Activated CD4-positive, alpha-beta T cell treated with anti-CD3 and anti-CD28 coated beads, Interleukin-2, amount 10 ng/mL, durations not matched to agents 24 days and 14 days (primary cell): ENCODE measurements around the gene AVPR2. TPM values are rescaled to one million over a fixed set of nuclear protein-coding genes. Genes with fewer than 3 reads are reported as not detected.

Source experiments
- DNase-seq: peaks from one replicate; pipeline ENCODE4 v3.0.0; 2022
- H3K27ac Mint-ChIP-seq: one replicate; pipeline ENCODE4 v1.8.0; 2022; ENCODE audit warnings: mild to moderate bottlenecking, mixed read lengths
- H3K27me3 Mint-ChIP-seq: one replicate; pipeline ENCODE4 v1.8.0; 2022; ENCODE audit warnings: mixed read lengths
- H3K36me3 Mint-ChIP-seq: one replicate; pipeline ENCODE4 v1.8.0; 2022; ENCODE audit warnings: low read depth, mild to moderate bottlenecking, mixed read lengths
- H3K4me1 Mint-ChIP-seq: one replicate; pipeline ENCODE4 v1.8.0; 2021; ENCODE audit warnings: mixed read lengths
- H3K4me3 Mint-ChIP-seq: one replicate; pipeline ENCODE4 v1.8.0; 2022; ENCODE audit warnings: mild to moderate bottlenecking, moderate library complexity, mixed read lengths
- H3K9me3 Mint-ChIP-seq: one replicate; pipeline ENCODE4 v1.8.0; 2021; ENCODE audit warnings: mixed read lengths
- intact Hi-C: fragments of 100-400 bp; cut with micrococcal nuclease; formaldehyde crosslinking; loops from one replicate; pipeline ENCODE4 v1.15.1; 2023
- total RNA-seq: library from RNA; stranded (reverse); gene quantifications from 2 replicates; pipeline ENCODE4 v1.2.3, GENCODE V29; 2022

Gene AVPR2
- total RNA-seq, 1 donor from 2014 or later, result not detected

GRCh38 chrX:153906126-153906917 is 1.8 kb downstream of the AVPR2 start:
- Mint-ChIP-seq H3K36me3 (peaks cover 6% of the 10 kb centered on the region), H3K9me3 (no peaks in the 10 kb centered on the region), H3K4me1 (peaks cover 17% of the 10 kb centered on the region), H3K27ac (no peak overlapping the region), H3K4me3 (no peak overlapping the region), H3K27me3 (no peaks in the 10 kb centered on the region)
- DNase-seq, result no peak
- intact Hi-C loops, result no loop called here

- intact Hi-C loops, result no loop called here
- DNase-seq, result no peak
- Mint-ChIP-seq H3K27me3 (no peaks in the 10 kb centered on the region), H3K4me3 (no peak overlapping the region), H3K27ac (no peak overlapping the region), H3K9me3 (no peaks in the 10 kb centered on the region), H3K36me3 (peaks cover 13% of the 10 kb centered on the region), H3K4me1 (peaks cover 9% of the 10 kb centered on the region)
These were observed 3.0 kb downstream of the AVPR2 start for GRCh38 chrX:153907456-153907855.

GRCh38 chrX:153908219-153908860 is 3.9 kb downstream of the AVPR2 start:
- Mint-ChIP-seq H3K4me3 (no peak overlapping the region), H3K9me3 (no peaks in the 10 kb centered on the region), H3K27ac (no peak overlapping the region), H3K36me3 (peaks cover 13% of the 10 kb centered on the region), H3K4me1 (peaks cover 6% of the 10 kb centered on the region), H3K27me3 (no peaks in the 10 kb centered on the region)
- DNase-seq, result no peak
- intact Hi-C loops, result no loop called here

GRCh38 chrX:153909024-153909979 is 4.8 kb downstream of the AVPR2 start:
- H3K4me3 Mint-ChIP-seq, result no peak overlapping the region
- H3K4me1 Mint-ChIP-seq, result no peaks in the 10 kb centered on the region
- intact Hi-C loops, result no loop called here
- H3K27me3 Mint-ChIP-seq, result no peaks in the 10 kb centered on the region
- no peaks in the 10 kb centered on the region for H3K9me3 Mint-ChIP-seq
- H3K36me3 Mint-ChIP-seq, result peaks cover 15% of the 10 kb centered on the region
- DNase-seq, result peak; percentile 72
- H3K27ac Mint-ChIP-seq, result no peak overlapping the region

- Mint-ChIP-seq H3K9me3 (no peaks in the 10 kb centered on the region), H3K27me3 (no peaks in the 10 kb centered on the region), H3K36me3 (peaks cover 19% of the 10 kb centered on the region), H3K4me1 (no peaks in the 10 kb centered on the region), H3K4me3 (no peak overlapping the region), H3K27ac (no peak overlapping the region)
- intact Hi-C loops, result no loop called here
- no peak for DNase-seq
These were observed 5.5 kb downstream of the AVPR2 start for GRCh38 chrX:153909980-153910360.

- Mint-ChIP-seq H3K4me1 (no peaks in the 10 kb centered on the region), H3K27ac (no peak overlapping the region), H3K9me3 (no peaks in the 10 kb centered on the region), H3K36me3 (peaks cover 19% of the 10 kb centered on the region), H3K4me3 (no peak overlapping the region), H3K27me3 (no peaks in the 10 kb centered on the region)
- DNase-seq, result no peak
- intact Hi-C loops, result no loop called here
These were observed 6.0 kb downstream of the AVPR2 start for GRCh38 chrX:153910446-153910845.

- intact Hi-C loops, result no loop called here
- peaks cover 2% of the 10 kb centered on the region for H3K4me1 Mint-ChIP-seq
These were observed 7.3 kb downstream of the AVPR2 start for GRCh38 chrX:153911798-153912197.

GRCh38 chrX:153913211-153913610 is 8.7 kb downstream of the AVPR2 start:
- Mint-ChIP-seq H3K9me3 (no peaks in the 10 kb centered on the region), H3K27me3 (no peaks in the 10 kb centered on the region), H3K36me3 (peaks cover 33% of the 10 kb centered on the region), H3K4me1 (peaks cover 2% of the 10 kb centered on the region), H3K4me3 (no peak overlapping the region), H3K27ac (no peak overlapping the region)
- no peak for DNase-seq
- intact Hi-C loops, result no loop called here

More at GRCh38 chrX:153911798-153912197, 7.3 kb downstream of the AVPR2 start:
- no peak overlapping the region for H3K4me3 Mint-ChIP-seq
- H3K36me3 Mint-ChIP-seq, result peaks cover 30% of the 10 kb centered on the region
- H3K27me3 Mint-ChIP-seq, result no peaks in the 10 kb centered on the region
- no peaks in the 10 kb centered on the region for H3K9me3 Mint-ChIP-seq
- DNase-seq, result no peak
- no peak overlapping the region for H3K27ac Mint-ChIP-seq

- intact Hi-C loops, result no loop called here
- H3K27me3 Mint-ChIP-seq, result no peaks in the 10 kb centered on the region
- H3K4me3 Mint-ChIP-seq, result no peak overlapping the region
- peaks cover 33% of the 10 kb centered on the region for H3K36me3 Mint-ChIP-seq
- H3K27ac Mint-ChIP-seq, result no peak overlapping the region
- no peaks in the 10 kb centered on the region for H3K9me3 Mint-ChIP-seq
- peaks cover 2% of the 10 kb centered on the region for H3K4me1 Mint-ChIP-seq
- DNase-seq, result no peak
These were observed 9.2 kb downstream of the AVPR2 start for GRCh38 chrX:153913701-153914100.

- Mint-ChIP-seq H3K9me3 (no peaks in the 10 kb centered on the region), H3K4me1 (peaks cover 15% of the 10 kb centered on the region), H3K4me3 (no peak overlapping the region), H3K27ac (no peak overlapping the region), H3K36me3 (peaks cover 31% of the 10 kb centered on the region), H3K27me3 (no peaks in the 10 kb centered on the region)
- no peak for DNase-seq
- intact Hi-C loops, result no loop called here
These were observed 13.4 kb downstream of the AVPR2 start for GRCh38 chrX:153917869-153918268.

- no peak for DNase-seq
- H3K9me3 Mint-ChIP-seq, result no peaks in the 10 kb centered on the region
- no peaks in the 10 kb centered on the region for H3K27me3 Mint-ChIP-seq
- H3K4me1 Mint-ChIP-seq, result peaks cover 19% of the 10 kb centered on the region
- no peak overlapping the region for H3K27ac Mint-ChIP-seq
- H3K36me3 Mint-ChIP-seq, result peaks cover 31% of the 10 kb centered on the region
- intact Hi-C loops, result no loop called here
- no peak overlapping the region for H3K4me3 Mint-ChIP-seq
These were observed 14.8 kb downstream of the AVPR2 start for GRCh38 chrX:153919281-153919680.

GRCh38 chrX:153920546-153920945 is 16.1 kb downstream of the AVPR2 start:
- no peak for DNase-seq
- Mint-ChIP-seq H3K36me3 (peaks cover 28% of the 10 kb centered on the region), H3K4me1 (peaks cover 21% of the 10 kb centered on the region), H3K4me3 (no peak overlapping the region), H3K27ac (no peak overlapping the region), H3K9me3 (no peaks in the 10 kb centered on the region), H3K27me3 (no peaks in the 10 kb centered on the region)
- intact Hi-C loops, result loop anchor here (10.0 kb wide), 2 partner anchors 46 to 966 kb away; no protein-coding TSS in a partner anchor

GRCh38 chrX:153921070-153921469 is 16.6 kb downstream of the AVPR2 start:
- Mint-ChIP-seq H3K36me3 (peaks cover 25% of the 10 kb centered on the region), H3K4me1 (peaks cover 23% of the 10 kb centered on the region), H3K27ac (no peak overlapping the region), H3K9me3 (no peaks in the 10 kb centered on the region), H3K4me3 (no peak overlapping the region), H3K27me3 (no peaks in the 10 kb centered on the region)
- intact Hi-C loops, result loop anchor here (10.0 kb wide), 2 partner anchors 46 to 966 kb away; no protein-coding TSS in a partner anchor
- DNase-seq, result no peak
